ENCODE measurements around the gene ELOB. TPM values are rescaled to one million over a fixed set of nuclear protein-coding genes. Genes with fewer than 3 reads are reported as not detected.

ELOB gene
- total and polyA plus RNA-seq, 2 of the 13 experiments (the other 11 are each of a cell fraction or from before 2014, with no cell fraction given): 208 to 225 TPM

- TF ChIP-seq IKZF5 (CRISPR knock-in tag; IDR thresholded peaks at IDR 0.05) (peak; percentile 53), SYNCRIP (IDR thresholded peaks at IDR 0.05; ENCODE audit: insufficient read depth, low read depth, low read length) (no peak), ZNF770 (CRISPR knock-in tag; IDR thresholded peaks at IDR 0.05) (no peak), SRY (CRISPR knock-in tag; IDR thresholded peaks at IDR 0.05) (peak; percentile 77; the same call in 1 of the 2 replicates), ZNF709 (CRISPR knock-in tag; IDR thresholded peaks at IDR 0.05) (peak; percentile 13; the same call in 1 of the 2 replicates), ZFP91 (CRISPR knock-in tag; IDR thresholded peaks at IDR 0.05; ENCODE audit: borderline replicate concordance) (peak; percentile 81; the same call in 1 of the 2 replicates), ZNF746 (CRISPR knock-in tag; IDR thresholded peaks at IDR 0.05) (no peak), ZNF430 (CRISPR knock-in tag; IDR thresholded peaks at IDR 0.05) (peak; percentile 66; the same call in 1 of the 2 replicates), SIX4 (CRISPR knock-in tag; IDR thresholded peaks at IDR 0.05) (peak; percentile 9; the same call in 1 of the 2 replicates), RORA (CRISPR knock-in tag; IDR thresholded peaks at IDR 0.05) (no peak), ZFYVE20 (CRISPR knock-in tag; IDR thresholded peaks at IDR 0.05; ENCODE audit: borderline replicate concordance, low read depth) (0 out of 2 replicates have a peak, but pooled peaks have one; percentile 48), MEIS2 (CRISPR knock-in tag; IDR thresholded peaks at IDR 0.05) (peak; percentile 18; the same call in 1 of the 2 replicates), ZBTB37 (CRISPR knock-in tag; IDR thresholded peaks at IDR 0.05) (no peak; the same call in 1 of the 2 replicates), ZNF17 (CRISPR knock-in tag; IDR thresholded peaks at IDR 0.05) (no peak), ZNF710 (CRISPR knock-in tag; IDR thresholded peaks at IDR 0.05; ENCODE audit: borderline replicate concordance) (peak; percentile 29; the same call in 1 of the 2 replicates), GRHL1 (CRISPR knock-in tag; conservative IDR thresholded peaks at IDR 0.05) (no peak), SNRNP70 (IDR thresholded peaks at IDR 0.05; ENCODE audit: low read depth, low read length) (no peak)
These were observed 24.8 kb downstream of the ELOB start, which contains the start of gene SRRM2 (continued) for GRCh38 chr16:2752035-2752849.

All from HepG2 (cell line).